Stimulated activated CD4-positive, alpha-beta T cell treated with anti-CD3 and anti-CD28 coated beads, TNF-alpha, amount 100 ng/mL, for 24 hours (primary cell): ENCODE measurements around the gene ADAM12.
"Not testable (repeated sequence)": the region's sequence is repeated elsewhere in the genome, so short reads cannot be mapped to it uniquely, and the experiment has no call there.

Experiments used
- DNase-seq, 3 experiments: peaks; one replicate each; pipeline ENCODE4 v3.0.0-alpha.2; 2020; ENCODE audit warnings: low read depth in 3 of 3

Gene ADAM12

GRCh38 chr10:126373972-126374371 lies 14.3 kb downstream of the ADAM12 start:
- DNase-seq: no peak

DNA sequence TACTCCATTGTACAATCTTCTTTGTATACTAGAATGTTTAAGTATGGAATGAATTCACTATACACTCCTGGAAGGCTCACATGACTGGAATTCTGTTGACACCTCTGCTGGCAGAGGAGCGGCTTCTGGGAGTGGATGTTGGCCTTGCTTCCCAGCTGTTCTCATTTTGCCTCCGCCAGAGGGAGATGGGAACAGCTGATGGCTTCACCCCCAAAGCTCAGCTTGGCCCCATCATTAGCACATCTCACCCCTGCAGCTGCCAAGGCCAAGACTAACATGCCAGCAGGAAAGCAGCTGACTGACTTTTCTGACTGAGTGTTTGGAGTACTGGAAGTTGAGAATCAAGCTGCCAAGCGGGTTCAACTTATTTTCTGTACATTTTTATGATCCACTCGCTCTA lies 15.1 kb downstream of the ADAM12 start:
- DNase-seq: no peak

DNA sequence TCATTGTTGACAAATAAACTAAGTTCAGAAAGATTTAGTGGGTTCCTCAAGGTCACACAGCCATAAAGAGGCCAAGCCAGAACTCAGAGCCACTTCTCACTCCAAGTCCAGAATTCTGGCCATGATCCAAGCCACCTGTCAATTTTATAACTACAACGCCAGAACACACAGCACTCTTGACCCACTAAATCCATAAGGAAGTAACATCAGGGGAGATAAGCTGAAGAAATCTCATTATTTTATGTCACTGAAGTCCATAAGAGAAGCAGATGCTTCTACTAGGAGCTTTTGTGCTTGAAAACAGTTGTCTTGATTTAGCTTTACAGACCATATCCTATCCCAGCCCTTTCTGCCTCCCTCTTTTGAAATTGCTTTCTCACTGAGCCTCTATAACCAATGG lies 15.9 kb downstream of the ADAM12 start:
- DNase-seq: no peak

DNA sequence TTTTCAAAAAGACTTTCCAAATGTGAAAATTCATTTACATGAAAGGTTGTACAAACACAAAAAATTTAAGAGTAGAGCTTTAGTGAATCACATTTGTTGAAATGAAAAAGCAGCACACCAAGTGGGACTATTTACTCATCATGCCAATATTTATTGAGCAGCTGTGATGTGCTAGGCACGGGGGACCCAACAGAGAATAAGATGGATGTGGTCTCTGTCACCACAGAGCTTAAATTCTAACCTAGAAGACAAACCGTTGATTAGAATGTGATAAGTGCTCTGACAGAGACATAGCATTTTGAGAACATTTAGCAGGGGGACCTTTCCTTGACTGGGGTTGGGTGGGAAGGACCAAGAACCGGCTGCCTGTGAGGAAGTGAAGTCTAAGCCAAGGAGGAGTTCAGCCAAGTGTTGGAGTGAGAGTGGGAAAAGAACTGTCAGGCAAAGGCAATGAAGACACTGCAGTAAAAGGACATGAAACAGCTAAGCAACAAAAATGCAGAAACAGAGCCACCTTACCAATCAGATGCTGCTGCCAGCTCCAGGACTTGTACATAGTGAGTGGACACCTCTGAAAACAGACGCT lies 19.1 kb downstream of the ADAM12 start:
- DNase-seq: no peak

GRCh38 chr10:126357169-126357568 lies 31.1 kb downstream of the ADAM12 start:
- no peak for DNase-seq

DNA sequence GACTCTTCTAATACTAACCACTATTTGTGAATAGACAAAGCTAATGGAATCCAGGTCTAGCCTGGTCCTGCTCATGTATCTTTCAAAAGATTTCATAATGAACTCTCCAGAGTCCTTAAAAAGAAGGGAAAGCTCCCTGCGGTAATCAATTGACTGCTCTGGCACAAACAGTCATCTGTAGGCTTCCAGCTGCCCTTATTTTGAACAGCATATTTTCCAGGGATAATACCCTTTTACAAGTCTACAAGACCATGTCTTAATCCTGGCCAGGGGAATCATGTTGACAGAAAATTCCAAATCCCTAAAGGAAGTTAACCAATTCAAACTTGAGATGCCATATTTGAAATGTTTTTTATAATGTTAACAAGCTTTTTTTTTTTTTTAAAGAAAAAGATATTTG lies 34.6 kb downstream of the ADAM12 start:
- DNase-seq: no peak

DNA sequence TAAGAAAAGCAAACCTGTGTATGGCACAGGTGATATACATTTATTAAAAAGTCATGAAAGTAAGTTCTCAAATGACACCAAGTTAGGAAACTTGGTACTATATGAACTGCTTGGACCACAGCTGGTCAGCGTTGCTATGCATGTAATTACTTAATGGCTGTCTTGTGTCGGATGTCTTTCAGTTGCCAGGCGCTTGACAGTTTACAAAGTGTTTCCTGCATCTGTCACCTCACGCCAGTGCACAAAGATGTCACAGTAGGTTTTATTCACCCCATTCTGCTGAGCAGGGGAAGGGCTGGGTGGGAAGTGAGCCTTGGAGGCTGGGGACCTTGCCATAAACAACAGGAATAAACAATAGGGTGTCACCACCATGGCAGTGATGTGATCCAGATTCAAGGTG lies 35.8 kb downstream of the ADAM12 start:
- no peak for DNase-seq

DNA sequence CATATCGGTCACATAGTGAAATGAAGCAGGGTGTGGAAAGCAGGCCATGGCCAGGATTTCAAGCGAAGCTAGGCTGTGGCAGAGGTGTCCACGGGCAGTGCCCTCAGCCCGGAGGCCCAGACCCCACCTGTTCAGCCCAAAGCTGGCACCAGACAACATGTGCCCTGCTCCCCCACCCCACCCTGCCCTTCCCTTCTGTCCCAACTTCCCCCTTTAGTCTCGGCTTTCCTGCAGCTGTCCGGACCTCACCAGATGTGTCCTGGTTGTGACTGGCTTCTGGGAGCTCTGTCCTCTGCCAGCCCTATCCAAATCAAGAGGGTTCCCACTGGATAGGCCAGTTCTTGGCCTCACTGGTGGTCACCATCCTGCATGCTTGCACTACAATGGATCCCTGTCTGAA lies 37.3 kb downstream of the ADAM12 start:
- no peak for DNase-seq

DNA sequence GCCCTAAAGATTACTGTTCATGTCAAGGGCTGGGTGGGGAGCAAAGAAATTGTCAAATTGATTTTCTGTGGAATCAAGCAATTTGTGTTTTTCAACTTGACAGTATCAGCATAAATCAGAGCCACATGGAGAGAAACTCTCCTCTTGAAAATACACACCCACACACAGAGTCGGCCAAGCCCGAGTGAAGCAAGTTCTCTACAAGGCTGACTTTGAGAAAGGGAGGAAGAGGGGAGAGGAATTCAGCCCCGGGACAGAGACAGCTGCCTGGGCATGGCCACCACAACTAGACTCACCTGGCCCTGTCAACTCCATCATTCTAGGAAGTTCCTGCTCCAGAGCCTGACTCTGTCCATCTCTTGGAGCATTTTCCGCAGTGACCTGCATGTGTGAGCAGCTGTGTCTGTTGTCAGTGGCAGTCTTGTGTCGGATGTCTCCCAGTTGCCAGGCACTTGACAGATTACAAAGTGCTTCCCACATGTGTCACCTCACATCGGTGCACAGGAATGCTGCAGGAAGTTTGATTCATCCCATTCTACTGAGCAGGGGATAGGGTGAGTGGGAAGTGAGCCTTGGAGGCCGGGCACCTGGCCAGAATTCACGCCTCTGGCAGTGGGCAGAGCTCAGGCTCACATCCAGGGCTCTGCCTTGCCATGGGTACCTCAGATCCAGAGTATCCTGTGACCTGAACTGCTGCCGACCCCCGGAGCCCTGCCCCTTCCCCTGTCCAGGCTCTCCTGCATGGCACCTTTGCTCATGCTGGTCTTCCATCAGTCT lies 37.9 kb downstream of the ADAM12 start:
- no peak for DNase-seq

DNA sequence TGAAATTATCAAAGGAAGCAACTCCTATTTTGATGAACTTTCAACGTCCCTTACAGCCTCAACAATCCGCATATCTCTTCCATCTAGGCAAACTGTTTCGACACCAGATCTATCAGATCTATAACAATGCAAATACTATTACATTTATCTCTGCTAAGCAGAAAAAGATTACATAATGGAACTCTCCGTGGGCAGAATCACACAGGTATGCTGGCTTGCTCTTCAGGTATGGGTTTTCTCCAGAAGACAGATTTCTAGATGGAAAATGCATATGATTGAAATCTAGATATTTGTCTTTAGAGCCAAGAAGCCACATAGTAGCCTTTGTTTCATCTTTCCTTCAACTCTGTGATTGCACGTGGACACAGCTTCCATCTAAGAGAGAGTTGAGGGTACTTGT lies 38.6 kb downstream of the ADAM12 start:
- no peak for DNase-seq

GRCh38 chr10:126349101-126349500 lies 39.2 kb downstream of the ADAM12 start:
- DNase-seq: no peak

GRCh38 chr10:126343496-126343895 lies 44.8 kb downstream of the ADAM12 start:
- not testable (repeated sequence) for DNase-seq

DNA sequence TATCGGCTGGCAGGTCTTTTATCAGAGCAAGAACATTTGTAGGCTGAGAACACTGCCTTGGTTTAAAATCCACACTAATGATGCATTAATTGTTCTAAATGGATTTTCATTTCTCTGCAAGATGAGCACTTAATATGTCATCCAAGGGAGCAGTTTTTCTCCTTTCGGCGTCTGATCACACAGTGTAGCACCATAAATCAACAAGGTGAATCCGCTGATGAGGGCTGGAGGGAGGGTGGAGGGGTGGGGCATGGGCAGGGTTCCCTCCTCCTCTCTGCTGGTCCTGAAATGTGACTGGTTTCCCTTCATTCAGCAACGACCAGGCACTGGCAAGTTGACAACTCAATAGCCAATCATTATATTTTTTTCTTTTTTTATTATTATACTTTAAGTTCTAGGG lies 45.6 kb downstream of the ADAM12 start:
- no peak for DNase-seq

GRCh38 chr10:126341491-126341890 lies 46.8 kb downstream of the ADAM12 start:
- DNase-seq: no peak

DNA sequence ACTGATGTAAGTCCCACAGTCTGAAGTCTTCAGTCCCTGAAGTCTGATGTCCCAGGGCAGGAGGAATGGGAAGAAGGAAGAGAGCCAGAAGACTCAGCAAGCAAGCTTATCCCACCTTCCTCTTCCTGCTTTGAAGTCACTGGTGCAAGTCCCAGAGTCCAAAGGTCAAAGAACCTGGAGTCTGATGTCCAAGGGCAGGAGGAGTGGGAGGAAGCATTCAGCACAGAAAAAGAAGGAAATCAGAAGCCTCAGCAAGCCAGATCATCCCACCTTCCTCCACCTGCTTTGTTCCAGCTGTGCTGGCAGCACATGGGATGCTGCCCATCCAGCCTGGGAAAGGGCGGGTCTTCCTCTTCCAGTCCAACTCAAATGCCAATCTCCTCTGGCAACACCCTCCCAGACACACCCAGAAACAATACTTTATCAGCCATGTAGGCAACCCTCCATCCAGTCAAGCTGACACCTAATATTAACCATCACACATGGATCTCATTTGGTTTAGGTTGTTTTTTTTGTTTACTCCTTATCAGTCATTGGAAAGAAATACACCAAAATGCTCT lies 50.9 kb downstream of the ADAM12 start:
- DNase-seq: no peak

DNA sequence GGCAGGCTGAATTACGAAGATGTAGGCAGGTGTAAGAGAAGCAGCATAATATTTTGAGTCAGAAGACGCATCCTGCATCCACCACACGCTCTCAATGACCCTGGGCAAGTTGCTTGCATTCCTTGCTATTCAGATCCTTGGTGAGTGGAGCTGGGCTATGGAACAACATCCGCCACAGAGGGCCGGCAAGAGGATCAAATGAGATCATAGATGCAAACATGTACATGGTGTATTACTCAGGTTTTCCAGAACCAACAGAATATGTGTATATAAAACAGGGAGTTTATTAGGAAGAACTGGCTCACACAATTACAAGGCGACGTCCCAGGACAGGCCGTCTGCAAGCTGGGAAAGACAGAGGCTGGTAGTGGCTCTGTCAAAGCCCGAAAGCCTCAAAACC lies 51.5 kb downstream of the ADAM12 start:
- DNase-seq: no peak

DNA sequence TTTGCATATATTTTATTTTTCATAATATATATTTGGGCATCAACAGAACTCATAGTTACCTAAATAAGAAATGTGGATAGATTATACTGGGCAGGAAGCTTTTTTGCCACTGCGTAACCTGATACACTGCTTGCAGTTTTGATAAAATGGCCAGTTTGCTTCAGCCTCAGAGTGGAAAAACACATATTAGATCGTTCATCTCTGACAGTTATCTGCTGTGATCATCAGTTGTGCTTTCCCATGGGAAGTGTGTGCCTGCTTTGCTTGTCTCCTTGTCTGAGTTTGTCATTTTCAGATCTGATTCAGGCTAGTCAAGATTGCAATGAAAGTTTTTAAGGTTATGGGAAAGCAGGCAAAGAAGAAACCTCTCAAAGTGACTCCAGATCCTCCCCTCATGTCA lies 54.0 kb downstream of the ADAM12 start:
- DNase-seq: no peak

GRCh38 chr10:126332576-126332975 lies 55.7 kb downstream of the ADAM12 start:
- no peak for DNase-seq

DNA sequence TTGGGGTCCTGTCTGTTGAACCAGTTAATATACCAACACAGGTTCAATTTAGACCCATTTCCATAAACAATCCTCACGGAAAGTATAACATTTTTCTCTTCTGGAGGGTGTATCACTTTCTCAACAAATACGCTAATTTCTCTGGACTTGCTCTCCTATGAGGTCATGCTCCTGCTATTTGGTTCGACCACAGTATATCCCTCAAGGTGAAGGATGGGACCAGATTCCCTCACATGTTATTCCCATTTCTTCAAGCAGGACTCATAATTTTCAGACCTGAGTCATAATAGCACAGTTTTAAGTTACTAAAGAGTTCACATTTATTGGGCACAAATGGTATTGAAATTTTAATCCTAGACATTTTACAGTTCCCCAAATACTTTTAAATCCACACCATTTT lies 57.2 kb downstream of the ADAM12 start:
- no peak for DNase-seq

DNA sequence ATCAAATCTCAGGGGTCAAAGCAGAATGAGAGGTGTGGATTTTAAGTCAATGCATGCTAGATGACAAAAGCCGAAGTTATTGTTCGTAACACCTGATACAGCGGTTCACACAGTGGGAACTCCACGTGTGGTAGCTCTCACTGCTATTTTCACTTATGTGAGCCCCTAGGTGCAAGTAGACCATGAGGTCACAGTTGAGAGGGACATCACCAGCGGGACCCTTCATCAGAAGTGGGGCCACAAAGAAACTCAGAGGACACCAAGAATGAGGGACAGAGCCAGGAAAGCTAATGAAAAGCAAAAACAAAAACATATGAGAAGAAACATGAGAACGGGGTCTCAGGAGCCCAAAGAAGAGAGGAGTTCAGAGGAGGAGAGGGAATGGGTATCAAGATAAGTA lies 63.5 kb downstream of the ADAM12 start:
- no peak for DNase-seq

DNA sequence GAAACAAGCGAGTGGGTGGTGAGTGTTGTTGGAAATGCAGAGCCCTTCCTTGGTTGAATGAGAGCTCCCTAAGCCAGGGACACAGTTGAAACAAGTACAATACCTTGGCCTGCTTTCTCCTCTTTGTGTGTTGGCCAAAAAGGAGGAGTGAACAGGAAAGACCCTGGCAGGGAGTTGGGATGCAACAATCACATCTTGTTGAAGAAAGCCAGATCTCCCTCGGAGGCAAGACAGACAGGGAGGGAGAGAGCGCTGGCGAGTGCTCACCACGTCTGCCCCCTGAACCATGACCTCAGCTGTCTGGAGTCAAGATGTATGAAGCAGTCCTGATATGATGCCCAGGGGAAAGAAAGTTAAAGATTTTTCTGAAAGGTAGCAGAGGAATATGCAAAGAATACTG lies 66.8 kb downstream of the ADAM12 start:
- no peak for DNase-seq

DNA sequence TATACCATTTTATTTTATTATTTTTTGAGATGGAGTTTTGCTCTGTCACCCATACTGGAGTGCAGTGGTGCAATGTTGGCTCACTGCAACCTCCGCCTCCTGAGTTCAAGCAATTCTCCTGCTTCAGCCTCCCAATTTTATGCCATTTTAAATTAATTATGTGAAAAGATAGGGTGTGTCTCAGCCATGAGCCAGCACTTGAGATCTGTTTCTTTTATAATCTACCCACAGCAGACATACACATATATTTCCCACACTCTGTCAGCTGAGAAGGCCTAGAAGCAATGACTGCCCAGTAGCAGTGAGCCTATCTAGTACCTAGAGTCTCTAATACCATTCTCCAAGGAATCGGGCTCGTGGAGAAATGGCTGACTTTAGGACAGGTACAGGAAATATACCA lies 70.5 kb downstream of the ADAM12 start:
- DNase-seq: no peak

- DNase-seq: no peak
Observed at GRCh38 chr10:126315494-126316177, 72.6 kb downstream of the ADAM12 start.
